ENCODE data around the gene ANGPTL4.

GRCh38 chr19:8421484-8422461 lies 57.8 kb downstream of the ANGPTL4 start:
- TF ChIP-seq POLR2A (IDR thresholded peaks at IDR 0.05), result no peak
- TF ChIP-seq, protein P1, sequence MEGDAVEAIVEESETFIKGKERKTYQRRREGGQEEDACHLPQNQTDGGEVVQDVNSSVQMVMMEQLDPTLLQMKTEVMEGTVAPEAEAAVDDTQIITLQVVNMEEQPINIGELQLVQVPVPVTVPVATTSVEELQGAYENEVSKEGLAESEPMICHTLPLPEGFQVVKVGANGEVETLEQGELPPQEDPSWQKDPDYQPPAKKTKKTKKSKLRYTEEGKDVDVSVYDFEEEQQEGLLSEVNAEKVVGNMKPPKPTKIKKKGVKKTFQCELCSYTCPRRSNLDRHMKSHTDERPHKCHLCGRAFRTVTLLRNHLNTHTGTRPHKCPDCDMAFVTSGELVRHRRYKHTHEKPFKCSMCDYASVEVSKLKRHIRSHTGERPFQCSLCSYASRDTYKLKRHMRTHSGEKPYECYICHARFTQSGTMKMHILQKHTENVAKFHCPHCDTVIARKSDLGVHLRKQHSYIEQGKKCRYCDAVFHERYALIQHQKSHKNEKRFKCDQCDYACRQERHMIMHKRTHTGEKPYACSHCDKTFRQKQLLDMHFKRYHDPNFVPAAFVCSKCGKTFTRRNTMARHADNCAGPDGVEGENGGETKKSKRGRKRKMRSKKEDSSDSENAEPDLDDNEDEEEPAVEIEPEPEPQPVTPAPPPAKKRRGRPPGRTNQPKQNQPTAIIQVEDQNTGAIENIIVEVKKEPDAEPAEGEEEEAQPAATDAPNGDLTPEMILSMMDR (IDR thresholded peaks at IDR 0.05 in 4 of 5, conservative IDR thresholded peaks at IDR 0.05 in 1 of 5), result no peak
